ENCODE results near the gene AGAP5. TPM values are rescaled to one million over a fixed set of nuclear protein-coding genes. Genes with fewer than 3 reads are reported as not detected.
A peak's percentile ranks its signal among the peaks of the same experiment; 100 is the strongest.

The AGAP5 gene
- total and polyA plus RNA-seq, 2 of the 13 experiments (the other 11 are each of a cell fraction or from before 2014, with no cell fraction given), result 5.3 to 7.9 TPM

DNA sequence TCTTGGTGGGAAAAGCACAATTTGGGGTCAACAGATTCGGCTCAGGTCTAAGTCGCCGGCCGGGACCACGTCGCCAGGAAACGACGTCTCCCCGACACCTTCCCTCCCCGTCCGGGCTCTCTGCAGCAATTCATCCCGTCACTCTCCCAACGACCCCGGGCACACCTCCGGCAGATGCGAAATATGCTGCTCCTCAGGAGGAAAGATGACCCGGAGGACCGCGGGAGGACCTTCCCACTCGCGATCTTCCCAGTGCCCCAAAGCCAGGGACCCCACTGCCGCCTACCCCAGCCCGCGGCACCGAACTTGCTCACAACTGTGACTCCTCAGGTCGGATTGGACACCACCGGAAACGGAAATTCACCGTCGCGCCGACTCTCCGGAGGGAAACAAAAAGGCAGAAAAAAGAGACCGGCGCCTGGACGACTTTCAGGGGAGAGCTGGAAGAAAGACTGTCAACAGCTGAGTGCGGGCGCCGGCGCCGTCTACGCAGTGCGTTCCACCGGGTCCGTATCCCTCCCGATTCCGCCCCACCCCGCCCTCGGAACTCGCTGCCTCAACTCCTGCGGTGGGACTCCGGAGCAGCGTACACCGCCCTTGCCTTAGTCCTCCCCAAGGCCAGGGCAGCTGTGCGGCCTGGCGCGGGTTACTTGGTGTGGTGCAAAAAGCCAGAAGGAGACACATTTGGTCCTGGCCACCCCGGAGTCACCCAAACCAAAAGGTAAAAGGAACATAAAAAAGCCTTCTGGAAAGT lies 32.4 kb upstream of the AGAP5 start (continued):
- TF ChIP-seq ZNF557 (CRISPR knock-in tag; IDR thresholded peaks at IDR 0.05) (peak; percentile 85; the same call in 1 of the 2 replicates), ZNF652 (CRISPR knock-in tag; IDR thresholded peaks at IDR 0.05; ENCODE audit: borderline replicate concordance, low read depth) (no peak), SIX1 (CRISPR knock-in tag; IDR thresholded peaks at IDR 0.05; ENCODE audit: borderline replicate concordance) (peak; percentile 52; the same call in 1 of the 2 replicates), TARDBP (CRISPR knock-in tag; IDR thresholded peaks at IDR 0.05) (peak; percentile 67), ZMAT3 (CRISPR knock-in tag; conservative IDR thresholded peaks at IDR 0.05) (peak; percentile 68; the same call in 1 of the 2 replicates), RXRB (CRISPR knock-in tag; IDR thresholded peaks at IDR 0.05; ENCODE audit: borderline replicate concordance) (peak; percentile 77), IRF2 (CRISPR knock-in tag; IDR thresholded peaks at IDR 0.05) (peak; percentile 93), ZNF350 (CRISPR knock-in tag; IDR thresholded peaks at IDR 0.05; ENCODE audit: borderline replicate concordance, low read depth) (peak; percentile 96), REXO4 (CRISPR knock-in tag; IDR thresholded peaks at IDR 0.05; ENCODE audit: borderline replicate concordance) (no peak), HES4 (CRISPR knock-in tag; IDR thresholded peaks at IDR 0.05; ENCODE audit: borderline replicate concordance) (0 out of 2 replicates have a peak, but pooled peaks have one; percentile 36), ZNF160 (CRISPR knock-in tag; IDR thresholded peaks at IDR 0.05) (peak; percentile 70; the same call in 1 of the 2 replicates), ZNF788 (CRISPR knock-in tag; IDR thresholded peaks at IDR 0.05; ENCODE audit: borderline replicate concordance) (peak; percentile 92; the same call in 1 of the 2 replicates), SIX4 (CRISPR knock-in tag; IDR thresholded peaks at IDR 0.05) (peak; percentile 37; the same call in 1 of the 2 replicates), MBD4 (IDR thresholded peaks at IDR 0.05; ENCODE audit: borderline replicate concordance, low read length) (no peak), YEATS2 (CRISPR knock-in tag; IDR thresholded peaks at IDR 0.05; ENCODE audit: borderline replicate concordance) (peak; percentile 93), MYC (CRISPR knock-in tag; IDR thresholded peaks at IDR 0.05; ENCODE audit: borderline replicate concordance) (peak; percentile 56; the same call in 1 of the 2 replicates), ZNF556 (CRISPR knock-in tag; IDR thresholded peaks at IDR 0.05; ENCODE audit: borderline replicate concordance) (peak; percentile 90; the same call in 1 of the 2 replicates), DNMT3B (CRISPR knock-in tag; conservative IDR thresholded peaks at IDR 0.05) (peak; percentile 78; the same call in 1 of the 2 replicates), ADNP (CRISPR knock-in tag; IDR thresholded peaks at IDR 0.05) (no peak), KLF6 (CRISPR knock-in tag; IDR thresholded peaks at IDR 0.05) (0 out of 2 replicates have a peak, but pooled peaks have one; percentile 69), ZNF672 (CRISPR knock-in tag; IDR thresholded peaks at IDR 0.05) (no peak), ZNF510 (CRISPR knock-in tag; IDR thresholded peaks at IDR 0.05; ENCODE audit: low read depth) (peak; percentile 96), ZNF34 (CRISPR knock-in tag; IDR thresholded peaks at IDR 0.05; ENCODE audit: borderline replicate concordance) (peak; percentile 62; the same call in 1 of the 2 replicates), NFATC3 (CRISPR knock-in tag; IDR thresholded peaks at IDR 0.05) (peak; percentile 54; the same call in 1 of the 2 replicates), RBM22 (optimal IDR thresholded peaks at IDR 0.05; ENCODE audit: low read length) (no peak), NR2F6 (IDR thresholded peaks at IDR 0.05) (peak; percentile 39; the same call in 1 of the 2 replicates), NR2F6 (CRISPR knock-in tag; IDR thresholded peaks at IDR 0.05) (peak; percentile 39), ZFP36L1 (CRISPR knock-in tag; IDR thresholded peaks at IDR 0.05) (0 out of 2 replicates have a peak, but pooled peaks have one; percentile 33), ZFP62 (CRISPR knock-in tag; IDR thresholded peaks at IDR 0.05) (no peak)
- TF ChIP-seq, protein P1, sequence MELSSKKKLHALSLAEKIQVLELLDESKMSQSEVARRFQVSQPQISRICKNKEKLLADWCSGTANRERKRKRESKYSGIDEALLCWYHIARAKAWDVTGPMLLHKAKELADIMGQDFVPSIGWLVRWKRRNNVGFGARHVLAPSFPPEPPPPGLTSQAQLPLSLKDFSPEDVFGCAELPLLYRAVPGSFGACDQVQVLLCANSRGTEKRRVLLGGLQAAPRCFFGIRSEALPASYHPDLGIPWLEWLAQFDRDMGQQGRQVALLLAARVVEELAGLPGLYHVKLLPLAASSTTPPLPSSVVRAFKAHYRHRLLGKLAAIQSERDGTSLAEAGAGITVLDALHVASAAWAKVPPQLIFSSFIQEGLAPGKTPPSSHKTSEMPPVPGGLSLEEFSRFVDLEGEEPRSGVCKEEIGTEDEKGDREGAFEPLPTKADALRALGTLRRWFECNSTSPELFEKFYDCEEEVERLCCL (CRISPR knock-in tag; IDR thresholded peaks at IDR 0.05; ENCODE audit: borderline replicate concordance), result no peak
- TF ChIP-seq, protein P2, sequence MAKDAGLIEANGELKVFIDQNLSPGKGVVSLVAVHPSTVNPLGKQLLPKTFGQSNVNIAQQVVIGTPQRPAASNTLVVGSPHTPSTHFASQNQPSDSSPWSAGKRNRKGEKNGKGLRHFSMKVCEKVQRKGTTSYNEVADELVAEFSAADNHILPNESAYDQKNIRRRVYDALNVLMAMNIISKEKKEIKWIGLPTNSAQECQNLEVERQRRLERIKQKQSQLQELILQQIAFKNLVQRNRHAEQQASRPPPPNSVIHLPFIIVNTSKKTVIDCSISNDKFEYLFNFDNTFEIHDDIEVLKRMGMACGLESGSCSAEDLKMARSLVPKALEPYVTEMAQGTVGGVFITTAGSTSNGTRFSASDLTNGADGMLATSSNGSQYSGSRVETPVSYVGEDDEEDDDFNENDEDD (CRISPR knock-in tag; IDR thresholded peaks at IDR 0.05; ENCODE audit: borderline replicate concordance), result no peak

Measured in HepG2 (cell line).